IPS-18c (cell line): ENCODE data around the gene TASOR2.

Source experiments
- H3K4me3 ChIP-seq: 2 replicates; pipeline ENCODE4 v1.7.0; 2013; ENCODE audit warnings: low read depth, mild to moderate bottlenecking, low read length, moderate library complexity; ENCODE audit not compliant: insufficient read depth
- H3K9me3 ChIP-seq: one replicate; pipeline ENCODE4 v1.6.1; 2013; ENCODE audit warnings: mild to moderate bottlenecking, low read length, moderate library complexity; ENCODE audit not compliant: control insufficient read depth, insufficient read depth

TASOR2 gene

GRCh38 chr10:5650664-5651387 lies 33.8 kb upstream of the TASOR2 start:
- Histone ChIP-seq H3K9me3 (peaks cover 2% of the 10 kb centered on the region), H3K4me3 (no peak overlapping the region)

DNA sequence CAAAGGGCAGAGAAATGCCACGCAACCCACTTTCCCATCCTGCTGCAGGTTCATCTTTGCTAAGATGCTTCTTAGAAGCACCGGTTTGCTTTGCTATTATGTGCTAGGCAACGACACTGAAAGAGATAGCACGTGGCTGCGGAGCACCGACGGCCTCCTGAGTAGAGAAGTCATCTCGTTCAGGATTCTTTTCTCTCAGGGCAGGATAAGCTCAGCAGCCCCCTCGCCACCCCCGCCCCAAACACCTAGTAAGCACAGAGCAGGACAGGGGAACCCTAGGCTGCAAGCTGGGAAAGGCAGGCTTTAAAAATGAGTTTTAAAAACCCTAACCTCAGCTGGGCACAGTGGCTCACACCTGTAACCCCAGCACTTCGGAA lies 33.3 kb upstream of the TASOR2 start:
- Histone ChIP-seq H3K4me3 (no peak overlapping the region), H3K9me3 (peaks cover 2% of the 10 kb centered on the region)

DNA sequence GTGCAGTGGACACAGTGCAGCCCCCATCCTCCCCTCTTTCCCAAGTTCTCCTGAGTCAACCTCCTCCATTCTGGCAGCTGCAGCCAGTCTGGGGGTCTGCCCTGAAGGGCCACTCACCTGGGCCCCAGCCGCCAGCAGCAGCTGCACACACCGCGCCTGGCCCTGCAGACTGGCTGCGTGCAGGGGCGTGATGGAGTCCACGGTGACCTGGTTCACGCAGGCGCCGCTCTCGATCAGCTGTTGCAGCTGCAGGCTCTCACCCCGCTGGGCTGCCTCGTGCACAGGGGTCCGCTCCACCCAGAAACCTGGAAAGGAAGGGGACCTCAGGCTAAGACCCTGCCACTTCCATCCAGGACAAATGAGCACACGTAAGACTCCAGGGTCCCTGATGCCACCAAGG lies 31.9 kb upstream of the TASOR2 start:
- Histone ChIP-seq H3K4me3 (no peak overlapping the region), H3K9me3 (peaks cover 2% of the 10 kb centered on the region)

DNA sequence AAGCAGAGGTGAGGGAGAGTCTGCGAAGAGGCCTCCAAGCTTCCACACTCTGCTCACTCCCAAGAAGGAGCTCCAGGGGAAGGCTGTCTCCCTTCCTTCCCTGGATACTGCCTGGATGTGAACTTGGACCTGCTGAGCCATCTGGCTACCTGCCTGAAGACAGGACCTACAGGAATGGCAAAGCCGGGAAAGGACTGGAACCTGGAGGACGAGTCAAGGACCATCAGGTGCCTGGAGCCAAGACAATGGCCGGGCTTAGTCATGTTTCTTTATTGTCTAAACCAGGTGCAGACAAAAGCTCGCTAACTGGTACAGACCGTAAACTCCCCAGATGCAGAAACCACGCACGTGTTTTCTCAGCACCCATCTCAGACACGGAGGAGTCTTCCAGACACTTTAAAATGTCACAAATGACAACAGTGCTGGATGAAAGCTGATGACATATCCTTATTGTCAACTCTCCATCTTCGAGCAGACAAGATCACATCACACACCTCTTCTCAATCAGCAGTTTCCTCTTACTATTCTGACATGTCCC lies 30.4 kb upstream of the TASOR2 start:
- H3K9me3 ChIP-seq = peaks cover 2% of the 10 kb centered on the region

DNA sequence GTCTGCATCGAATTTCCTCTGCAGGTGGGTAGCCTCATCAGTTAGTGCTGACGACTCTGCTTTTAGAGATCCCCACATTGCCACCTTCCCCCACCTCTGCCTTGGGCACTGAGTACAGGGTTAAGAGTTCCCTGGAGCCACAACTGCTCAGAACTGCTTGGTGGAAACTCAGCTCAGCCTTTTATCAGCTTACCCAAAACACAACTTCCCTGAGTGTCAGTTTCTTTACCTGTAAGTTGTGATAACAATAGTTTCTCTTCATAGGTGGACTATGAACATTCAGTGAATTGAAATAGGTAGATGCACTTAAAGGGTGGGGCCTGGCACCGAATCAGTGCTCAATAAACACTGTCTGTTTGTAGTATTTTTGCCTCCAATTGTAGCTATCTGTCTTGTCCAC lies 29.5 kb upstream of the TASOR2 start:
- no peak overlapping the region for H3K4me3 ChIP-seq
- H3K9me3 ChIP-seq = peaks cover 2% of the 10 kb centered on the region

More for the DNA sequence above, 30.4 kb upstream of the TASOR2 start:
- H3K4me3 ChIP-seq = no peak overlapping the region

GRCh38 chr10:5656737-5657579 lies 27.7 kb upstream of the TASOR2 start:
- H3K9me3 ChIP-seq = no peaks in the 10 kb centered on the region
- no peak overlapping the region for H3K4me3 ChIP-seq

- Histone ChIP-seq H3K9me3 (no peaks in the 10 kb centered on the region), H3K4me3 (peak overlapping the region; percentile 11; the same call in 1 of the 2 replicates)
Observed at GRCh38 chr10:5658871-5659618, 25.6 kb upstream of the TASOR2 start.

GRCh38 chr10:5659702-5660528 lies 24.7 kb upstream of the TASOR2 start:
- no peak overlapping the region for H3K4me3 ChIP-seq

DNA sequence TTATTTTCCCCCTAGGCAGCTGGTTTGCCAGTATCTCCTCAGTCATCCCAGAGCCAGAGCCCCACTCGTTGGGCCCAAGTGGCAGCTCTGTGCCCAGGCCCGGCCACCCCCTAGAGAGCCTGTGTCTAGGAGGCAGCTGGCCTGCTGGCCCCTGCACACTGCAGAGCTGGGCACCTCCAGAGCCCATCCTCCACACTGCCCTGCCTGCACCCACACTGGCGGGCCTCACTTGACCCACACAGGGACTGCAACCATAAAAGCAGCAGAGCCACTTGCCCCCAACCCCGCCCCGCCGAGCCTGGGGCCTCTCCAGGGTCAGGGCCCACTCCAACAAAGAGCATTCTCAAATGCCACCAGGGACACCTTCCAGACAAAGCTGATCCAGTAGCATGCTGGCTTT lies 23.6 kb upstream of the TASOR2 start:
- no peak overlapping the region for H3K4me3 ChIP-seq

More at GRCh38 chr10:5659702-5660528, 24.7 kb upstream of the TASOR2 start:
- H3K9me3 ChIP-seq = no peaks in the 10 kb centered on the region

GRCh38 chr10:5662708-5663579 lies 21.7 kb upstream of the TASOR2 start:
- Histone ChIP-seq H3K4me3 (no peak overlapping the region), H3K9me3 (peaks cover 2% of the 10 kb centered on the region)

More for the DNA sequence above, 23.6 kb upstream of the TASOR2 start:
- H3K9me3 ChIP-seq = peaks cover 1% of the 10 kb centered on the region

- Histone ChIP-seq H3K9me3 (peaks cover 2% of the 10 kb centered on the region), H3K4me3 (peak overlapping the region; percentile 16; the same call in 1 of the 2 replicates)
Observed at GRCh38 chr10:5663692-5664427, 20.8 kb upstream of the TASOR2 start.

GRCh38 chr10:5665373-5666007 lies 19.1 kb upstream of the TASOR2 start:
- Histone ChIP-seq H3K9me3 (peaks cover 2% of the 10 kb centered on the region), H3K4me3 (peak overlapping the region; percentile 88)

DNA sequence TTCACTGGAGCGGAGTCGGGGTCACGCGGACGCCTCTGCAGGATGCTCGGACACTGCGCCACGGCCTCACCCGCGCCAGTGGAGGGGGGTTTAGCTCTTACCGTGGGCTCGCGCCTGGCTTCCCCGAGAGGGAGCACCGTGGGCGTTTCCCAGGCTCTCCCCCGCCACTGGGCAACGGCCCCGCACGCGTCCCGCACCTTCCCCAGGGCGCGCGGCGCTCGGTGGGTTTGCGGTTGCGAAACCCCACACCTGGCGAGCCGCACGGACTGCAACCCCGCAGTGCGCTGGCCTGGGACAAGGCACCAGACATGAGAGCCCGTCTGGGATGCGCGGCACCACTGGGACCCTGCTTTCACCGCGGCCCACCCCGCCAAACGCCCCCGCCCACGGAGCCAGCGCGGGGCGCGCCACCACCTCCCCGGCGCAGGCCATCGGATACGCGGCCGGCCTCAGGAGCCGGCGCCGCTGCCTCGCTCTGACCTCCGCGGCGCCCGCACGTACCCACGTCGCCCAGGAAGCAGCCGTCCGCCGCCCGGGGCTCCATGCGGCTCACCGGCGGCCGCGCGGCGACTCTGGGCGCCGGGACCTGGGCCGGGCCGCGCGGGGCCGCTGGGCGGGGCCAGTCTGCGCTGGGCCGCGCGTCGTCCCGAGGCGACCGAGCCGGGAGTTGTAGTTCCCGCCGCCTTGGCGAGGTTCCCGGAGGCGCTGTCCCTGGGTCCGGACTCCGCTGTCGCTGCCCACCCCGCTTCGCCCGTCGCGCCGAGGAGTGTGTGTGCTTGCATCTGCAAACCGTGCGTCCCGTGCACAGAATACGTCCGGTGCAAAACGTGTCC lies 18.4 kb upstream of the TASOR2 start, which contains the start of gene ASB13:
ASB13 (minus strand) TSS at position 588 of the 833 bp plus-strand sequence; CDS start at position 544, 44 bp downstream.
- peak within 1 kb of the TSS; percentile 88 for H3K4me3 ChIP-seq
- peaks cover 4% of the 10 kb centered on the region for H3K9me3 ChIP-seq
